Globus pallidus (tissue), 1 donor: ENCODE measurements around the gene FEM1A.

Experiments used
- DNase-seq: peaks from one replicate; pipeline ENCODE4 v3.0.0-alpha.2; 2015; ENCODE audit warnings: low spot score

FEM1A gene

GRCh38 chr19:4847190-4847973, 55.8 kb downstream of the FEM1A start:
- no peak for DNase-seq

DNA sequence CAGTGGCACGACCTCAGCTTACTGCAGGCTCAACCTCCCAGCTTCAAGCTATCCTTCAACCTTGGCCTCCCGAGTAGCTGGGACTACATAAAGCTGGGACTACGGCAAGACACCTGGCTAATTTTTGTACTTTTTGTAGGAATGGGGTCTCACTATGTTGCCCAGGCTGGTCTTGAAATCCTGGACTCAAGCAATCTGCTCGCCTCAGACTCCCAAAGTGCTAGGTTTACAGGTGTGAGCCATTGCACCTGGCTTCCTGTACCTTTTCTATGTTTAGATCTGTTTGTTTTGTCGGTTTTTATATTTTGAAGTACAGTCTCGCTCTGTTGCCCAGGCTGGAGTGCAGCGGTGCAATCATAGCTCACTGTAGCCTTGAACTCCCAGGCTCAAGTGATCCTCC, 57.5 kb downstream of the FEM1A start:
- DNase-seq = no peak
